Neural progenitor cell (in vitro differentiated cells): ENCODE data around the gene AGPAT4. TPM values are rescaled to one million over a fixed set of nuclear protein-coding genes. Genes with fewer than 3 reads are reported as not detected.

Experiments
- DNase-seq: peaks from one replicate; pipeline ENCODE4 v3.0.0-alpha.2; 2016; ENCODE audit warnings: low spot score
- H2AFZ ChIP-seq: fragments of 200-600 bp; sonication (generic); replicated peaks from 2 replicates; pipeline ENCODE4 v1.6.1; 2016; ENCODE audit warnings: antibody characterized with exemption
- H3F3A ChIP-seq: fragments of 200-600 bp; sonication (generic); 2 replicates; pipeline ENCODE4 v1.6.1; 2016; ENCODE audit warnings: antibody characterized with exemption, low read depth
- H3K27ac ChIP-seq: fragments of 200-600 bp; sonication (generic); 2 replicates; pipeline ENCODE4 v1.5.1; 2016; ENCODE audit warnings: mild to moderate bottlenecking
- H3K27me3 ChIP-seq: fragments of 200-600 bp; sonication (generic); 2 replicates; pipeline ENCODE4 v1.6.1; 2016; ENCODE audit warnings: mild to moderate bottlenecking, moderate library complexity
- H3K36me3 ChIP-seq: fragments of 200-600 bp; sonication (generic); 2 replicates; pipeline ENCODE4 v1.5.1; 2016
- H3K4me1 ChIP-seq: fragments of 200-600 bp; sonication (generic); 2 replicates; pipeline ENCODE4 v1.6.1; 2016; ENCODE audit warnings: mixed run types
- H3K4me2 ChIP-seq: fragments of 200-600 bp; sonication (generic); 2 replicates; pipeline ENCODE4 v1.6.1; 2016
- H3K4me3 ChIP-seq: fragments of 200-600 bp; sonication (generic); 2 replicates; pipeline ENCODE4 v1.5.1; 2016
- H3K79me2 ChIP-seq: fragments of 200-600 bp; sonication (generic); 2 replicates; pipeline ENCODE4 v1.6.1; 2016; ENCODE audit warnings: low read depth
- H3K9ac ChIP-seq: fragments of 200-600 bp; sonication (generic); 2 replicates; pipeline ENCODE4 v1.6.1; 2016
- H3K9me3 ChIP-seq: fragments of 200-600 bp; sonication (generic); 2 replicates; pipeline ENCODE4 v1.5.1; 2016; ENCODE audit warnings: low read depth
- H4K20me1 ChIP-seq: fragments of 200-600 bp; sonication (generic); 2 replicates; pipeline ENCODE4 v1.6.1; 2016; ENCODE audit warnings: low read depth
- H3K27ac Mint-ChIP-seq: 3 replicates; pipeline ENCODE4 v1.8.0; 2021; ENCODE audit warnings: mixed read lengths
- H3K27me3 Mint-ChIP-seq: 2 replicates; pipeline ENCODE4 v1.8.0; 2022; ENCODE audit warnings: low read depth, mild to moderate bottlenecking, inconsistent platforms, moderate library complexity, mixed read lengths; ENCODE audit not compliant: insufficient read depth
- H3K36me3 Mint-ChIP-seq: 3 replicates; pipeline ENCODE4 v1.8.0; 2021; ENCODE audit warnings: mixed read lengths
- H3K4me1 Mint-ChIP-seq: 3 replicates; pipeline ENCODE4 v1.8.0; 2021; ENCODE audit warnings: mixed read lengths
- H3K4me3 Mint-ChIP-seq: 3 replicates; pipeline ENCODE4 v1.8.0; 2021; ENCODE audit warnings: mild to moderate bottlenecking, moderate library complexity, mixed read lengths
- H3K9me3 Mint-ChIP-seq: 3 replicates; pipeline ENCODE4 v1.8.0; 2020; ENCODE audit warnings: mixed read lengths
- CTCF ChIP-seq: fragments of 200-600 bp; sonication (generic); IDR thresholded peaks from 2 replicates; pipeline ENCODE4 v1.5.1; 2017; ENCODE audit warnings: antibody characterized with exemption, mild to moderate bottlenecking
- EZH2 ChIP-seq: fragments of 200-600 bp; sonication (generic); IDR thresholded peaks from 2 replicates; pipeline ENCODE4 v1.6.1; 2017; ENCODE audit warnings: antibody characterized with exemption, mild to moderate bottlenecking, moderate library complexity
- EZH2phosphoT487 ChIP-seq: fragments of 200-600 bp; sonication (generic); IDR thresholded peaks from 2 replicates; pipeline ENCODE4 v1.6.1; 2017; ENCODE audit warnings: antibody characterized with exemption
- total RNA-seq: library from RNA; depleted of rRNA; stranded (reverse); fragments of >200 nt; gene quantifications from 2 replicates; pipeline ENCODE4 v1.2.3, GENCODE V29; 2015; ENCODE audit warnings: low replicate concordance

The AGPAT4 gene
- 30.5 and 34.5 TPM in 2 replicates for total RNA-seq

GRCh38 chr6:161273752-161274487 is at the start of gene AGPAT4:
AGPAT4 (minus strand) TSS chr6:161274061; CDS start chr6:161232213, 41,848 bp downstream.
- Histone ChIP-seq H3K79me2 (peaks cover 44% of the 10 kb centered on the region), H3K4me2 (peak within 1 kb of the TSS; percentile 82), H3K4me3 (peak within 1 kb of the TSS; percentile 94), H3F3A (peaks cover 36% of the 10 kb centered on the region), H3K4me1 (peaks cover 34% of the 10 kb centered on the region), H2AFZ (peak within 1 kb of the TSS; percentile 89), H3K9me3 (no peaks in the 10 kb centered on the region), H3K27me3 (no peaks in the 10 kb centered on the region), H3K9ac (peak within 1 kb of the TSS; percentile 60), H3K36me3 (no peaks in the 10 kb centered on the region), H4K20me1 (peaks cover 38% of the 10 kb centered on the region), H3K27ac (peak within 1 kb of the TSS; percentile 93)
- DNase-seq: peak; percentile 94
- Mint-ChIP-seq H3K36me3 (peaks cover 21% of the 10 kb centered on the region), H3K9me3 (peaks cover 3% of the 10 kb centered on the region), H3K27ac (peak within 1 kb of the TSS; percentile 100), H3K27me3 (no peaks in the 10 kb centered on the region), H3K4me1 (peaks cover 28% of the 10 kb centered on the region), H3K4me3 (peak within 1 kb of the TSS; percentile 95)
- TF ChIP-seq EZH2phosphoT487 (no peak), EZH2 (no peak), CTCF (no peak)

DNA sequence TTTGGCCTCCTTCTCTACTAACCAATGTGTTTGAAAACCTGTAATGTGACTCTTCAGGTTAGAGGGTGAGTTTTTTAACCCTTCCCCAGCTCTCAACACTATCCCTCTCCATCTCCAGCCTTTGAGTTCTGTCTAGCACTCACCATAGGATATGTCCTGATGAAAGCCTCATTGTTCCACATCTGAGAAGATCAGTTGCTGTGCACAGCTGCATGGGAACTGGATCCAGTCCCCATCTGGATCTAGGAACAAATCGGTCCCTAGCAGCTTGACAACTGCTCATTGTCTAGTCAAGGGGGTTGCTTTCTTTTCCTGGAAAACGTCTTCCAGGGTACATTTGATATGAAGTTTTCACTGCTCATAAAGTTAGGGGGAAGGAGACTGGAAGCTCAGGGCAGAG is 45.4 kb upstream of the AGPAT4 start:
- no peak overlapping the region for H3K9ac ChIP-seq
- no peak overlapping the region for H3K4me3 Mint-ChIP-seq
- H3K4me1 Mint-ChIP-seq: peaks cover 15% of the 10 kb centered on the region
- H3K9me3 ChIP-seq: peaks cover 4% of the 10 kb centered on the region
- no peaks in the 10 kb centered on the region for H3K79me2 ChIP-seq
- no peaks in the 10 kb centered on the region for H3K27me3 Mint-ChIP-seq
- no peaks in the 10 kb centered on the region for H3F3A ChIP-seq
- H3K27ac Mint-ChIP-seq: no peak overlapping the region
- no peak overlapping the region for H3K4me3 ChIP-seq
- no peak overlapping the region for H2AFZ ChIP-seq
- peaks cover 15% of the 10 kb centered on the region for H3K4me1 ChIP-seq
- no peaks in the 10 kb centered on the region for H3K36me3 ChIP-seq
- H3K27me3 ChIP-seq: no peaks in the 10 kb centered on the region
- H4K20me1 ChIP-seq: no peaks in the 10 kb centered on the region
- no peak for TF ChIP-seq CTCF
- no peak for TF ChIP-seq EZH2phosphoT487
- TF ChIP-seq EZH2: no peak
- H3K4me2 ChIP-seq: no peak overlapping the region
- DNase-seq: no peak
- H3K27ac ChIP-seq: no peak overlapping the region
- H3K9me3 Mint-ChIP-seq: peaks cover 15% of the 10 kb centered on the region
- no peaks in the 10 kb centered on the region for H3K36me3 Mint-ChIP-seq

DNA sequence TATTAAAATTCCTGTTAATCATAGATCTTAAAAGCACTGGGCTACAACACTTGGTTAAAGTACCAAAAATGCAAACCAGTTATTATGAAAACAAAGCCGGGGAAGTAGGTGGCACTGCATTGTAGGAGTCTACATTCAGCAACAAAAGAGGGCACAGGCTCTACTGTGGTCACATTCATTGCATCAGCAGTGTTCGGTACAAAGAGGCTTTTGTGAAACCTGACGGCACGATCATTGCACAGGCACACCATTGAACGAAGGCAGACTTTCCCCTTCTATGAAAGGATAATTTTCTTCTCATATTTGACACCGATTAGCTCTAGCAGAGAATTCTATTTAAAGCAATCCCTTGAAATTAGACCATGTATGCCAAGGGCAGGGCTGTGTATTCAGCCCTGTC is 44.6 kb upstream of the AGPAT4 start:
- DNase-seq: peak; percentile 38
- no peak for TF ChIP-seq EZH2phosphoT487
- no peak for TF ChIP-seq CTCF
- TF ChIP-seq EZH2: no peak
- Mint-ChIP-seq H3K9me3 (peaks cover 15% of the 10 kb centered on the region), H3K27me3 (peaks cover 2% of the 10 kb centered on the region), H3K27ac (peak overlapping the region; percentile 43), H3K36me3 (no peaks in the 10 kb centered on the region), H3K4me3 (no peak overlapping the region), H3K4me1 (peaks cover 15% of the 10 kb centered on the region)
- H3K9ac ChIP-seq: no peak overlapping the region
- no peaks in the 10 kb centered on the region for H3F3A ChIP-seq
- peak overlapping the region; percentile 69 for H2AFZ ChIP-seq
- H4K20me1 ChIP-seq: no peaks in the 10 kb centered on the region
- H3K36me3 ChIP-seq: no peaks in the 10 kb centered on the region
- peaks cover 15% of the 10 kb centered on the region for H3K4me1 ChIP-seq
- peaks cover 4% of the 10 kb centered on the region for H3K9me3 ChIP-seq
- no peaks in the 10 kb centered on the region for H3K27me3 ChIP-seq
- H3K4me3 ChIP-seq: no peak overlapping the region
- no peak overlapping the region for H3K27ac ChIP-seq
- no peak overlapping the region for H3K4me2 ChIP-seq
- H3K79me2 ChIP-seq: no peaks in the 10 kb centered on the region
